ENCODE measurements around the gene CACTIN.
"Not testable (repeated sequence)": the region's sequence is repeated elsewhere in the genome, so short reads cannot be mapped to it uniquely, and the experiment has no call there.

The CACTIN gene

GRCh38 chr19:3656747-3657394, 30.3 kb upstream of the CACTIN start:
- Histone ChIP-seq H3K36me3 (ENCODE audit: insufficient read depth, low read length) (peaks cover 5% of the 10 kb centered on the region), H3K4me1 (ENCODE audit: insufficient read depth, low read length) (peaks cover 5% of the 10 kb centered on the region; the same call in 1 of the 2 replicates), H3K9ac (ENCODE audit: low read depth, low read length) (no peak overlapping the region), H3K9me3 (ENCODE audit: control insufficient read depth, insufficient read depth, low read length) (no peaks in the 10 kb centered on the region)

- Histone ChIP-seq H3K9ac (ENCODE audit: low read depth, low read length) (no peak overlapping the region), H3K4me1 (ENCODE audit: insufficient read depth, low read length) (peaks cover 5% of the 10 kb centered on the region; the same call in 1 of the 2 replicates), H3K36me3 (ENCODE audit: insufficient read depth, low read length) (peaks cover 5% of the 10 kb centered on the region), H3K9me3 (ENCODE audit: control insufficient read depth, insufficient read depth, low read length) (no peaks in the 10 kb centered on the region)
Measured at GRCh38 chr19:3656073-3656746, 29.6 kb upstream of the CACTIN start.

DNA sequence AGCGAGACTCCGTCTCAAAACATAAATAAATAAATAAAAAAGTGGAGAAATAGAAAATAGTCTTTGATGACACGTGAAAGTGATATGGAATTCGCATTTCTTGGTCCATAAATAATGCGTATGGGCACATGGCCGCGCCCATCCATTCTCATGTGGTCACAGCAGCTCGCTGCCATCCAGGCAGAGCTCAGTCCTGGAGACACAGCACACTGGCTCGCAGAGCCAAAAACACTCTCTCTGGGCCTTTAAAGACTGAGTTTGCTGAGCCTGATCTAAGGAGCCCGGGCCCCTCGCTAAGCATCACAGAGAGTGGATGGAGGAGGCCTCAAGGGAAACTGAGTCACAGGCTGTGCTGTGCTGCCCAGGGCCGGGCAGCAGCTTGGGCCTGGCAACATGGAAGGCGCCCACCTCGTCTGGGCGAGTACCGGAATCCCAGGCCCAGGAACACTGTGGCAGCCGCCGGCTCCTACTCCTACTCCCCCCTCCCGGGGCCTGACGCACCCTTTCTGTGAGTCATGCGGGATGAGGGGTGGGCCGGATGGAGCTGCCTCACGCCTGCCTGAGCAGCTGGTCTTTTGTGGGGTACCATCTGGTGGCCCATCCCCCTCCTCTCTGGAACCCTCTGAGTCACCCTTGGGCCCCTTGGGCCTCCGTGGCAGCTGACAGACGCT, 28.9 kb upstream of the CACTIN start:
- H3K4me1 ChIP-seq (ENCODE audit: insufficient read depth, low read length), result peaks cover 5% of the 10 kb centered on the region; the same call in 1 of the 2 replicates
- H3K36me3 ChIP-seq (ENCODE audit: insufficient read depth, low read length), result peaks cover 3% of the 10 kb centered on the region; the same call in 1 of the 2 replicates
- H3K9ac ChIP-seq (ENCODE audit: low read depth, low read length), result no peak overlapping the region
- no peaks in the 10 kb centered on the region for H3K9me3 ChIP-seq (ENCODE audit: control insufficient read depth, insufficient read depth, low read length)

- no peaks in the 10 kb centered on the region for H3K9me3 ChIP-seq (ENCODE audit: control insufficient read depth, insufficient read depth, low read length)
- H3K4me1 ChIP-seq (ENCODE audit: insufficient read depth, low read length), result peaks cover 5% of the 10 kb centered on the region; the same call in 1 of the 2 replicates
- H3K9ac ChIP-seq (ENCODE audit: low read depth, low read length), result no peak overlapping the region
- no peaks in the 10 kb centered on the region for H3K36me3 ChIP-seq (ENCODE audit: insufficient read depth, low read length)
Measured at GRCh38 chr19:3653865-3654513, 27.4 kb upstream of the CACTIN start.

- Histone ChIP-seq H3K4me1 (ENCODE audit: insufficient read depth, low read length) (peaks cover 5% of the 10 kb centered on the region; the same call in 1 of the 2 replicates), H3K36me3 (ENCODE audit: insufficient read depth, low read length) (no peaks in the 10 kb centered on the region), H3K9me3 (ENCODE audit: control insufficient read depth, insufficient read depth, low read length) (no peaks in the 10 kb centered on the region), H3K9ac (ENCODE audit: low read depth, low read length) (no peak overlapping the region)
Measured at GRCh38 chr19:3653081-3653795, 26.6 kb upstream of the CACTIN start.

DNA sequence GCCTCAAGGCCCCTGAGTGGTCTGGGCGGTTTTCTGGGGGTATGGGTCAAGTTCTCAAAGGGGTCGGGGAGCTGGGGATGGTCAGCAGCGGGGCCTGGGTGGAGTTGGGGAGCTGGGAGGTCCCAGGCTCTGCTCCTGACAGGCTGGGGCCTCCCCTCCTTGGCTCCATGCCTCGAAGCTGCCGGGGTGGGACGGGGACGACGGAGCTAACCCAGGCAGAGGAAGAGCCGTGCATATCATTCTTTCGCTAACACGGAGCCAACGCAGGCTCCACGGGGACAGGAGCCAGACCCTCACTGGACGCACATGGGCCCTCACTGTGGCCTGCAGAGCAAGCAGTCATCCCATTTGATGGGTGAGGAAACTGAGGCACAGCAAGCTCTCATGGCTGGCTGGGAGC, 25.8 kb upstream of the CACTIN start:
- Histone ChIP-seq H3K9ac (ENCODE audit: low read depth, low read length) (no peak overlapping the region), H3K4me1 (ENCODE audit: insufficient read depth, low read length) (peaks cover 5% of the 10 kb centered on the region; the same call in 1 of the 2 replicates), H3K9me3 (ENCODE audit: control insufficient read depth, insufficient read depth, low read length) (no peaks in the 10 kb centered on the region), H3K36me3 (ENCODE audit: insufficient read depth, low read length) (no peaks in the 10 kb centered on the region)

GRCh38 chr19:3651684-3652083, 25.1 kb upstream of the CACTIN start:
- Histone ChIP-seq H3K36me3 (ENCODE audit: insufficient read depth, low read length) (no peaks in the 10 kb centered on the region), H3K9ac (ENCODE audit: low read depth, low read length) (no peak overlapping the region), H3K9me3 (ENCODE audit: control insufficient read depth, insufficient read depth, low read length) (no peaks in the 10 kb centered on the region), H3K4me1 (ENCODE audit: insufficient read depth, low read length) (peaks cover 5% of the 10 kb centered on the region; the same call in 1 of the 2 replicates)

DNA sequence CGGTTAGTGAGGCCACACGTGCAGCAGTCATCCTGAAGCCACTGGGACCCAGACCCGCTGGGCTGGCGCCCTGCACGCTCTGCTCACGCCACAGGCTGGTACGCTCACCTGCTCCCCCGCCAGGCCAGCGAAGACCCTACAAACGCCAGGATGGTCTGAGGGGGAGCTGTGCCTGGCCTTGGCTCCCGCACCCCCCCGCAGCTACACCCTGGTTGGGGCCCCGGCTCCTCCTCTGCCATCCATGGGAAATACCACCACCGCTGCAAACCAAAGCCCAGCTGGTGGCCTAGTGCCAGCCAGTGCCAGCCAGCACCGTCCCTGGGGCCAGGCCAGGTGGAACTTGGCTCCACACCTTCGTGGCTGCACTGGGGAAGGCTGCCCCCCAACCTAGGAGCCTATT, 23.3 kb upstream of the CACTIN start:
- H3K4me1 ChIP-seq (ENCODE audit: insufficient read depth, low read length), result no peaks in the 10 kb centered on the region
- H3K9me3 ChIP-seq (ENCODE audit: control insufficient read depth, insufficient read depth, low read length), result no peaks in the 10 kb centered on the region
- no peak overlapping the region for H3K9ac ChIP-seq (ENCODE audit: low read depth, low read length)
- no peaks in the 10 kb centered on the region for H3K36me3 ChIP-seq (ENCODE audit: insufficient read depth, low read length)

- Histone ChIP-seq H3K9ac (ENCODE audit: low read depth, low read length) (no peak overlapping the region), H3K36me3 (ENCODE audit: insufficient read depth, low read length) (no peaks in the 10 kb centered on the region), H3K4me1 (ENCODE audit: insufficient read depth, low read length) (no peaks in the 10 kb centered on the region), H3K9me3 (ENCODE audit: control insufficient read depth, insufficient read depth, low read length) (no peaks in the 10 kb centered on the region)
Measured at GRCh38 chr19:3648037-3648905, 21.7 kb upstream of the CACTIN start.

DNA sequence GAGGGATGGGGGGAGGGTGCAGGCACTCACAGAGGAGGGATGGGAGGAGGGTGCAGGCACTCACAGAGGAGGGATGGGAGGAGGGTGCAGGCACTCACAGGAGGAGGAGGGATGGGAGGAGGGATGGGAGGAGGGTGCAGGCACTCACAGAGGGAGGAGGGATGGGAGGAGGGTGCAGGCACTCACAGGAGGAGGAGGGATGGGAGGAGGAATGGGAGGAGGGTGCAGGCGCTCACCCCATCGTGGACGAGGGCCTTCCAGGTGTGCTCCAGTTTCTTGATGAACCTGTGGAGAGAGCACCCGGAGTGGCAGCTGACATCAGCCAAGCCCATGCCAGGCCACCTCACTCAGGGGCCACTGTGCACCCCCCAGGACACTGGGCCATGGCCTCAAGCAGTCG, 20.5 kb upstream of the CACTIN start:
- not testable (repeated sequence) for H3K9ac ChIP-seq (ENCODE audit: low read depth, low read length); H3K4me1 ChIP-seq (ENCODE audit: insufficient read depth, low read length); H3K36me3 ChIP-seq (ENCODE audit: insufficient read depth, low read length); H3K9me3 ChIP-seq (ENCODE audit: control insufficient read depth, insufficient read depth, low read length)

DNA sequence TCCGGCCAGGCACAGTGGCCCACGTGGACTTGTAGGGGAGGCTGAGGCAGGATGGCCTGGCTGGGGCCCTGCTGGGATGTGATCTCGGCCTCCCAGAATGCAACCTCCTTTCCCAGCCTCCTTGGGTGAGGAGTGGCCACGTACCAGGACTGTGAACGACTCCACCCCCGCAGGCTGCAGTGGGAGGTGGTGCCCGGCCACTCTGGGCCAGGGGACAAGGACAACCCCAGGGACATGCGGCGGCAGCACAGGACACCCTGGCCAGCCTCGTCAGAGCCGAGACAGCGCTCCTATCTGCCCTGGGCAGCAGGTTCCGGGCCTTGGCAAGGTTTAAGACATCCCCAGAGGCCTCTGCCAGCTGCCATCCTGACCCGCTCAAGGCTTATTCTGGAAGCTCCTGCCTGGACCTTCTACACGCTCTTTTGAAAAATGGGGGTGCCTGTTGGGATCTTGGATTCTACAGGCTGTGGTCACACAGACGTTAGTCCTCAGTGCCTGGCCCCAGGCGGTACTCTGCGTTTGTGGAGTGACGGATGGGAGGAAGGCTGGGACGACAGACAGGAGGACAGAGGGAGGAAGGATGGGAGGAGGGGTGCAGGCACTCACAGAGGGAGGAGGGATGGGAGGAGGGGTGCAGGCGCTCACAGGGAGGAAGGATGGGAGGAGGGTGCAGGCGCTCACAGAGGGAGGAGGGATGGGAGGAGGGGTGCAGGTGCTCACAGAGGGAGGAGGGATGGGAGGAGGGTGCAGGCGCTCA, 19.9 kb upstream of the CACTIN start:
- no peaks in the 10 kb centered on the region for H3K9me3 ChIP-seq (ENCODE audit: control insufficient read depth, insufficient read depth, low read length)
- no peak overlapping the region for H3K9ac ChIP-seq (ENCODE audit: low read depth, low read length)
- H3K4me1 ChIP-seq (ENCODE audit: insufficient read depth, low read length), result no peaks in the 10 kb centered on the region
- H3K36me3 ChIP-seq (ENCODE audit: insufficient read depth, low read length), result no peaks in the 10 kb centered on the region

DNA sequence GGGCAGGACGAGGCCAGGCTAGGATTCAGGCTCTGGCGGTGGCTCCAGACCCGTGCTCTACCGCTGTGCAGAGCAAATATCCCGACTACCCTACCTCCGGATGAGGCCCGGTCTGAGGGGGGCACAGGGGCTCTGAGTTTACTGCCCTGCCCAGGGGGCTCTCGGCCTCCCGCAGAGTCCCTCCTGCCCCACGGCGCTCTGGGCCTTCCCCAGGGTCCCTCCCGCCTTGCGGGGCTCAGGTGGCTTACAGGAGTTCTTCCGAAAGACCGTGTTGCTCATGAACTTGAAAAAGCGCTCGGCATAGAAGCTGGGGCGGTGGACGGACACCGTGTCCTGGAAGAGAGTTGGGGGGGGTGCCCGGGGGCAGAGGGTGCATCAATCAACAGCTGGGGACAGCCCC, 19.1 kb upstream of the CACTIN start:
- no peaks in the 10 kb centered on the region for H3K4me1 ChIP-seq (ENCODE audit: insufficient read depth, low read length)
- no peak overlapping the region for H3K9ac ChIP-seq (ENCODE audit: low read depth, low read length)
- no peaks in the 10 kb centered on the region for H3K36me3 ChIP-seq (ENCODE audit: insufficient read depth, low read length)
- H3K9me3 ChIP-seq (ENCODE audit: control insufficient read depth, insufficient read depth, low read length), result no peaks in the 10 kb centered on the region

DNA sequence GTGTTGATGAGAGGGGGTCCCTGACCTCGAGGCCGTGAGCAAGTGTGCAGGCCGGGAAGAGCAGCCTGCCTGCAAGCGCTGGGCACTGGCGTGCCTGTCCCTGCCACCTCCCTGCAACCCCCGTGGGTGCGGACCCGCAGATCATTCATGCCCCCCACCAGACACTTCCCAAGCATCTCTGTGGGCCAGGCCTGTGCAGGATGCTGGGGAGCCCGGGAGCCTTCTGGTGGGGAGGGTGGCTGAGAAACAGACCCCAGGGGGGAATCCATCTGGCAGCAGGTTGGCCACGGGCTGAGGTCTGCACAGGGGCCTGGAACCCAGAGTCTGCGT, 18.4 kb upstream of the CACTIN start:
- Histone ChIP-seq H3K36me3 (ENCODE audit: insufficient read depth, low read length) (no peaks in the 10 kb centered on the region; the same call in 1 of the 2 replicates), H3K9ac (ENCODE audit: low read depth, low read length) (no peak overlapping the region), H3K4me1 (ENCODE audit: insufficient read depth, low read length) (no peaks in the 10 kb centered on the region), H3K9me3 (ENCODE audit: control insufficient read depth, insufficient read depth, low read length) (no peaks in the 10 kb centered on the region)

All from ES-I3 (cell line).